Activated CD4-positive, alpha-beta T cell treated with anti-CD3 and anti-CD28 coated beads, Interleukin-2, amount 50 U/mL, for 48 hours (primary cell): ENCODE results near the gene CSTB.

Source experiments
- DNase-seq, 2 experiments: peaks; one replicate each; pipeline ENCODE4 v3.0.0-alpha.2; 2020

The CSTB gene

GRCh38 chr21:43766734-43767497 lies 9.2 kb downstream of the CSTB start:
- DNase-seq = no peak

GRCh38 chr21:43764576-43765495 lies 11.3 kb downstream of the CSTB start:
- DNase-seq = no peak

GRCh38 chr21:43763901-43764523 lies 12.1 kb downstream of the CSTB start:
- DNase-seq = no peak

- DNase-seq = no peak
Observed at GRCh38 chr21:43762303-43763128, 13.6 kb downstream of the CSTB start.

- no peak for DNase-seq
Observed at GRCh38 chr21:43761886-43762285, 14.2 kb downstream of the CSTB start.

- DNase-seq = no peak
Observed at GRCh38 chr21:43760391-43760958, 15.6 kb downstream of the CSTB start.

GRCh38 chr21:43759651-43760050 lies 16.5 kb downstream of the CSTB start:
- no peak for DNase-seq

- no peak for DNase-seq
Observed at GRCh38 chr21:43758811-43759210, 17.3 kb downstream of the CSTB start.

GRCh38 chr21:43758111-43758641 lies 17.9 kb downstream of the CSTB start:
- no peak for DNase-seq

- DNase-seq = no peak
Observed at GRCh38 chr21:43757601-43758000, 18.5 kb downstream of the CSTB start.

GRCh38 chr21:43755820-43756594 lies 20.1 kb downstream of the CSTB start:
- no peak for DNase-seq

GRCh38 chr21:43754948-43755781 lies 20.9 kb downstream of the CSTB start:
- DNase-seq = no peak

GRCh38 chr21:43753439-43753799 lies 22.7 kb downstream of the CSTB start:
- DNase-seq = no peak

GRCh38 chr21:43752758-43753438 lies 23.2 kb downstream of the CSTB start:
- DNase-seq = no peak

GRCh38 chr21:43751955-43752591 lies 24.0 kb downstream of the CSTB start:
- no peak for DNase-seq

- no peak for DNase-seq
Observed at GRCh38 chr21:43750339-43751033, 25.6 kb downstream of the CSTB start.

GRCh38 chr21:43749651-43750262 lies 26.4 kb downstream of the CSTB start:
- no peak for DNase-seq

GRCh38 chr21:43748622-43749021 lies 27.5 kb downstream of the CSTB start:
- DNase-seq = no peak
